Glomerular visceral epithelial cell (primary cell): ENCODE measurements around the gene PLCH2.

Experiments used
- DNase-seq: peaks from one replicate; pipeline ENCODE4 v3.0.0-alpha.2; 2016; ENCODE audit errors: extremely low spot score

PLCH2 gene

DNA sequence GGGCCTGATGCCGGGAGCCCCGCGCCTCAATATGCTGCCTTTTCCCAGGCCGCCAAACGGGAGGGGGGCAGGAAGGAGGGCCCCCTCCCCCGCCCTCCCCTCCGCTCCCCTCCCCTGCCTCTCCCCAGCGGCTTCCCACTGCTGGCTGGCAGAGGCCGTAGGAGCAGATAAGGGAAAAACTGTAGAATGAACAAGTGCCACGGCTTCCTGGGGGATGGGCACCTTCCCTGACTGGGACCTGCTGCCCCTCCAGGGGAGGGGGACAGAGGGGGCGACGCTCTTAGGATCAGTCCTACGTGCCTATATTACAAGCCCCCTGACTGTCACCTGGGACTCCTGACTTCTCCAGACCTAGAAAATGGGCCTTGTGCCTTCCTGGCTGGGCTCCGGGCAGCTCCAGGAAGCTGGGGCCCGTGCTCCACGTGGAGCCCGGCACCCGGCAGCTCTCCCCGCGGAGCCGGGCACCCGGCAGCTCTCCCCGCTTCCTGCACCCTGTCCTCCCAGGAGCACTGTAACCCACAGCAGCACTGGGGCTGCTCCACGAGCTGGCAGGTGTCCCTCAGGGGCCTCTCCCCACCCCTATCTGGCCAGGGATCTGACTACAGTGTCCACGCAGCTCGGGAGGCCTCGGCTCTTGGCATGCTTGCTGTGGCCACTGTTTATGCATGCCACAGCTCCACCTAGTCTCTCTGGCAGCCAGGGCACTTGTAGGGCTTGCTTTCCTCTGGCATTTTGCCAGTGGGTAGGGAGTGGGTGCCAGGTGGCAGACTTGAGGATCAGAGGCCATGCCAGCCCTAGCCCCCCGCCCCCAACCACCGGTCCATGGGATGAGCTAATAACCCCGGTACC lies 54.6 kb downstream of the PLCH2 start:
- no peak for DNase-seq

GRCh38 chr1:2532485-2533160 lies 56.5 kb downstream of the PLCH2 start:
- DNase-seq = no peak

- DNase-seq = no peak
Observed at GRCh38 chr1:2533365-2533764, 57.3 kb downstream of the PLCH2 start.

DNA sequence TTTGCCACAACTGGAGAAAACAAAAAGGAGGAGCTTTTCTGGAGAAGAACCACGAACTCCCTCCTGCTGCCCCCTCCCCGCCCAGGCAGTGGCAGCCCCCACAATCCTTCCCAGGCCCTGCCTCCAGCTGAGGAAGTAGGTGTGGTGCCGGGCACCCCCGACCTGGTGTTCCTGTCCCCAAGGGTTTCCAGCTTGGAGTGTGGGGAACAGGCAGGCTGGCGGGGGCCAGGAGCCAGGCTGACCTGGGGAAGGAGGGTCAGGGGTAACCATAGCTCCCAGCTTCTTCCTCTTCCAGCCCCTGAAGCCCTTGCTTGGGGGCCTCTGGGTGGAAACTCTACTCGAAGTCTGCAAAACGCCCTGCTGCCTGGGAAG lies 58.2 kb downstream of the PLCH2 start:
- DNase-seq = no peak

DNA sequence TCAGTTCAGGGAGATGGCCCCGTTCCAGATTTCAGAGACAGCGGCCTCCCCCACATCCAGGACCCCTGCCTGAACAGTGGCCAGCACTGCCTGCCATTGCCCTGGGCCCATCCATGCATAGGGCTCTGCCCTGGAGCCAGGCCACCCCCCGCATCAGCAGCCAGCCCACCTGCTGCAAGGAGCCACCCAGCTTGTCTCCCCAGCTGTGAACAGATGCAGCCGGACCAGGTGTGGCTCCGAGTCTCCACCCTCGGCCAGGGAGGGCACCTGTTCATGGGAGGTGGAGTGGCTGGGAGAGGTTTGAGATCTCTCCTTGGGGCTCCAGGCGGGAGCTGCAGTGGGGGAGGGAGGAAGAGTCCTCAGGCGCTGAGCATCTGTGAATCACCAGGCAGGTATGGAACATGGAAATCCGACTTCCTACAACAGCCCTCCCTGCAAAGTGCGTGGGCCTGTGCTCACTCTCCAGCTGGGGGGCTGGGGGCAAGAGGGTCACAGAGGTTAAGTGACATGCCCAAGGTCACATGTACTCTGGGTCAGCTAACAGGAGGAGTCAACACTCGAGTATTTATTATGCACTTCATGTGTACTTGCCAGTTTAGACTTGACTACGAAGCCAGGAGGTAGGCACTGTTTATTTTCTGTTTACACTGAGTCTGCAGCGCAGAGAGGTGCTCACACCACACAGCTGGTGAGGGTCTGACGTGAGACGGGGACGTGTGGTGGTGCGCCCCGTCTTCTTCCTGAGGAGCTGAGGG lies 58.8 kb downstream of the PLCH2 start:
- DNase-seq = peak; percentile 42

DNA sequence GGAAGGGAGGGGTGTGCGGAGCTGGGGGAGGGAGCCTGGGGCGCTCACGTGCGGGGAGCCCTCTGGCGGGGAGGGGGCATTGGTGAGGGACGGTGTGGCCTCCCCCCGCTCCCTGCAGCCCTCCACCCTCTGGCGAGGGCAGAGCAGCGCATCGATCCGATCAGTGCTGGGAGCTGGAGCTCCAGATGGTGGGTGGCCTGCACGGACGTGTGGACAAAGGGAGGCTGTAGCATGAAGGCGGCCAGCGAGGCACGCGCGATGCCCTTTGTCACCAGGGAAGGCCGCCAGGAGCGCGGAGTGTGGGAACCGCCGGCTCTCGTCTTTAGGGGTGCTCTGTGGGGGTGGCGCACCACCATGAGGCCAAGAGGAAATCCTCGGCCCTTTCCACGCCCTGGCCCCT lies 59.4 kb downstream of the PLCH2 start:
- DNase-seq = no peak

- no peak for DNase-seq
Observed at GRCh38 chr1:2535981-2536380, 59.9 kb downstream of the PLCH2 start.

GRCh38 chr1:2537784-2538115 lies 61.7 kb downstream of the PLCH2 start:
- no peak for DNase-seq

- DNase-seq = no peak
Observed at GRCh38 chr1:2538376-2538775, 62.3 kb downstream of the PLCH2 start.

DNA sequence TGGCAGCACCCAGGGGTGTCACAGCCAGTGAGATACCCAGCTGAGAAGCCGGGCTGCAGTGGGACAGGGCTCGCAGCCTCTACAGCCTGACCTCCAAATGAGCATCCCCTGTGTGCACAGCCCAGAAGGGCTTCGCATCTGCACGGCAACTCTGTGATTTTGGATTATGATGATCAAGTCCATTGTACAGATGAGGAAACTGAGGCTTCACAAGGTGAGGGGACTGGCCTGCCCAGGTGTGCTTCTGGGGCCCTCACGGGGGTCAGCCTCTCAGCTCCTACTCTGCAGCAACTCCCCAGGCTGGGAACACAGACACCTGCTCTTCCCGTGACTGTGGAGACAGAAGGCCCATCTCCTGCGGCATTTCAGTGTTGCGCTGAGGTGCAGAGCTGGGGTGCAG lies 62.8 kb downstream of the PLCH2 start:
- DNase-seq = no peak

DNA sequence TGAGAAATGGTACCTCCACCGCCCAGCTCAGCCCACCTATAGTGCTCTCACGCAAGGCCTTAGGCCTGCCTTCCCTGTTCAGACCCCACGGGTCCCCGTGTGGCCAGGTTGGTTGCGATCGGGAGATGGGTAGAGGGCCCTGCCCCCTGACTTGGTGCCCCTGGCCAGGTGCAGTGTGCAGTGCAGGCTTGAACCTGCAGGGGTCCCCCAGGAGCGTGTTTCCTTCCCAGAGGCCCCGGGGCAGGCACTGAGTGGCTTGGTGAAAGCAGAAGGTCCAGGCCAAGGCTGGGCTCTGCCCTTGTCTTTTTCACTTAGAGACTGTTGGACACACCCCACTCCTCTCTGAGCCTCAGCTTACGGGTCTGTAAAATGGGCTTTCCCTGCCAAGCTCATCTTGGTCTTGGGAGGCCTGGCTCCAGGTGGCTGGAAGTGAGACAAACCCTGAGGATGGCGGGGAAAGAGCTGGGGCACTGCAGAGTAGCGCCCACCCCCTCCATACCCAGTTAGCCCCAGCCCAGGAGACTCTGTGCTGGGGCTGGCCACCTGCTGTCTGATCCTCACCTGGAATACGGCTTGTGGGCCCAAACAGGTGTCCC lies 63.3 kb downstream of the PLCH2 start:
- no peak for DNase-seq

DNA sequence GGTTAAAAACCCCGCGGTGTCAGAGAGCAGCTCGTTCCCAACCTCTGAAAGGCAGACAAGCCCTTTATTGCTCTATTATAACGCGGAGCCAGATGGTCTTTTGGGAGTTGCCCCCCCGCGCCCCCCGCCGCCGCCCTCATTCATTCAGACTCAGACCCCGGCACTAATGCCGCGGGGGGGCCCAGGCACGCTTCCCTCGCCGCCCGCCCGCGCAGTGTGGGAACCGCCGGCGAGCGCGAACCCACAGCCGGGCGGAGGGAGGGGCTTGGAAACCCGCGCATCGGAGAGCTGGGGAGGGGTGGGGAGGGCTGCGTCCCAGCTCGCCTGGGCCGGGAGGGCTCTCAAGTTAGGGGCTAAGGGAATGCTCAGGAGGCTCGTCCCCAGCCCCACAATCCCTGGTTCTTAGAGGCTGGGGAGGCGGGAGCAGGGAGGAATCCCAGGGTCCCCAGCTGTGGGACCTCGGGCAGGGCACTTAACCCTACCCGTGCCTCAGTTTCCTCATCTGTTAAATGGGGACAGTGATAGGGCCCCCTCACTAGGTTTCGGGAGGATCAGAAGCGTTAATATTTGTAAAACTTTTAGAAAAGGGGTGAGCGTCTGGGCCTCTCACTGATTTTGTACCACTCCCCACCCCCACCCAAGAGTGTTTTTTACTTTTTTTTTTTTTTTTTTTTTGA lies 64.9 kb downstream of the PLCH2 start:
- DNase-seq = no peak

GRCh38 chr1:2541619-2542245 lies 65.6 kb downstream of the PLCH2 start:
- no peak for DNase-seq

DNA sequence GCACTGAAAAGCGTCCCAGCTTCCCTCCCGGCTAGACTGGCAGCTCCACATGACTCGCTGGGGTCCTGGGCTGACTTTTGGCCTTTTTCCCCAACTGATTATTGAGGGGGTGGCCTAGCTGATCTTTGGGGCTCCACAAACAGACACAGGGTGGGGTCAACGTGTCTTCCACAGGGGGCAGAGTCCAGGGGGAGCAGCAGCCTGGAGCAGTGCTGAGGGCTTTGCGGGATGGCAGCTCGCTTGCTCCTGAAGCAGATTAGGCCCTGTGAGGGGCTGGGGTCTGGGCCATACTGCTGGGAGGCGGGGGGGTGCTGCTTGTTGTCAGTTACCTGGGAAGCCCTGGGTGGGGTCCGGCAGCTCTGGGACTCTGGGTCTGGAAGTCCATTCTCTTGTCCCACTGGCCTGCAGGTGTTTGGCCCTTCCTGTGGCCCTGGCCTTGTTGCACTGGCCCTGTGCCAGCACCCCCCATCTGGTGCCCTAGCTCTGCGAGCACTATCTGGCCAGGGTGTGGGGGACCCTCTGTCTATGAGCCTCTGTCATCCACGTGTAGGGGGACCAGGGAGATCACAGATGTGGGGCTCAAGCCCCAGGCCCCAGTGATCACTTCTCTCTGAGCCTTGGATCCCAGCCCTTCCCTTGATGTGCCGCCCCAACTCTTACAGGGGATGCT lies 66.3 kb downstream of the PLCH2 start:
- no peak for DNase-seq

DNA sequence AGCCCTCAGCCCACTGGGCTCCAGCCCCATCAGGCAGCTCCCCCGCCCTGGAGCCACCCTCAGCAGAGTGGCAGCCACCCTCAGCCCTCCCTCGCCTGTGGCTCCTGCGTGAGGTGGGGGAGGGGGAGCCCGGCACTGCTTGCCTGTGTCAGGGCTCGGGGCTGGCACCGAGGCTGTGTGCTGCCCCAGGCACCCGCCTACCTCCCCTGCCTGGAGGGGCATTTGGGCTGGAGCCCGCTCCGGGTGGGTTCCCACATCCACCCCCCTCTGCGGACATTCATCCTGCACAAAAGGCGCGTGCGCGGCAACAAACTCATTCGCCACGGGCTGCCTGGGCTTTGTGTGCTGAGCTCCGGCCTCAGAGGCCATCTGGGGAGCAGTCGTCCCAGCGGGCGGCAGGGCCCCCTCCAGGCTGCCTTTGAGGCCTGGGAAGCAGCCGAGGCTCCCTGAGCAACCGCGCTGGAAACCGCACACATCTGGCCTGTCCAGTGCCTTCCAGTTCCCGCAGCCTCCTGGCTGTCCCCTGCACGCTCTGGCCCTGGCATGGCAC lies 67.5 kb downstream of the PLCH2 start:
- no peak for DNase-seq

DNA sequence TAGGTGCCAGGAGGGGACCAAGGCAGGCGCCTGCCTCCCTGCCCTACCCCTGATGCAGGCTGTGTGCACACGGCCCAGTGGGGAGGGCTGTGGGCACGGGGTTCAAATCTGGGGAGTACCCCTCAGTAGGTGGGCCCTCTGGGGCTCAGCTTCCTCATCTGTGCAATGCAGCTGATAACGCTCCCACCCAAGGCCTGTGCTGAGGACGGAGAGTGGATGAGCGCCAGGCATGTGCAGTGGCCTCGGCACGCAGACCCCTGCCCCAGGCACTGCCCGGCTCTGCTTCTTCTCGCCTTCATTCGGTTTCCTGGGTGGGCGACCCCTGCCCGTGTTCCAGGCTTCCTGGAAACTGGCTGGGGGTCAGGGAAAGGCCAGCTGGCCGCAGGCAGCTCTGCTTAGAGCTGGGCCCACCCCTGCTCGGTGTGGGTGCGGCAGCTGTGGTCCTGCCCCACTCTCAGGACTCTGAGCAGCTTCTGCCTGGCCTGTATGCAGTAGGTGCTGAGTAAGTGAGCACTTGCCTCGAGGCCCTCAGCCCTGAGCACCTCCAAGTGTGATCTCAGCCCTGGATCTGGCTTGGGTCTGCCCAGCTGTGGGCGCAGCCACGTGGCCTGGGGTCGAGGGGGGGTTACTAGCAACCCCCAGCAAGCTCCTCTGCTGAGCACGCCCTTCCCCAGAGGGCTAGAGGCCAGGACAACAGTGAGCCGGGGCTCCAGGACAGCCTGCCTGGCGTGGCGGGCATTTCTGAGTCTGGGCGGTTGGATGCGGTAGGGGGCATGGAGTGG lies 68.2 kb downstream of the PLCH2 start:
- no peak for DNase-seq

GRCh38 chr1:2544875-2545640 lies 69.0 kb downstream of the PLCH2 start:
- DNase-seq = no peak

DNA sequence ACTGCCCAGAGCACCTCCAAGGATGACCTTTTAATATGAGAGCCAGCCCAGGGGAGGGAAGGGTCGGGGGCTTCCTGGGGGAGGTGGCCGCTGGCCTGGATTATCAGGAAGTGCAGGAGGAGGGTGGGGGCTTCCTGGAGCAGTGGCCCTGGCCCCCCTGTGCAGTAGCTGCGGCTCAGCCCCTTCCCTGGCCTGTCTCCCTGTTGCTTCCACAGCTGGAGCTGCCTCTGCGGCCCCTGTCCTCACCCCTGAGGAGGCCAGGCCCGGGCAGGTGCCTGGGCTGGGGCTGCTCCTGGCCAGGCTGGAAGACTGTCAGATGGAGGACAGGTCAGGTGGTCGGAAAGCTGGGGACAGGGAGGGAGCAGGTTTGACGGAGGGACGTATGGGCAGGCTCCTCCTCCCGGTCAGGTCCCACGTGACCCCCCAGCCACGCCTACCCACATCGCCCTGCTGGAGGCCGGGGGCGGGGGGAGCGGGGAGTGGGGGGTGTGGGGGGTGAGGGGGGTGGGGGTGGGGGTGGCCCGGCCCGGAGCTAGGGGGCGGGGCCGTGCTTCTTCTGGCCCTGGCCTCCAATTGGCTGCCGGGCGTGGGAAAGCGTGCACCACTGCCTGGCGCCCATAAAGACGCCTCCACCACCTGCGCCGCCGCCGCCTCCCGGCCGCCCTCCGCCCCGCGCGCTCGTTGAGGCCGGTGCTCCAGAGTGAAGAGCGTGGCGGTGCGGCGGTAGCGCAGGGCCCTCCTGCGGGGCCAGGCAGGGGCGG lies 69.8 kb downstream of the PLCH2 start:
- peak; percentile 69 for DNase-seq
